ENCODE results near the gene NRG2. TPM values are rescaled to one million over a fixed set of nuclear protein-coding genes. Genes with fewer than 3 reads are reported as not detected.

NRG2 gene
- total RNA-seq, 4 donors from 2014 or later: 2.5 to 21.2 (median 4.5) TPM; not detected in 1

- no peak for DNase-seq
- Histone ChIP-seq H3K4me1 (no peaks in the 10 kb centered on the region), H3K9me3 (no peaks in the 10 kb centered on the region), H3K27ac (no peak overlapping the region), H3K4me3 (no peak overlapping the region), H3K27me3 (no peaks in the 10 kb centered on the region), H3K36me3 (no peaks in the 10 kb centered on the region)
- intact Hi-C loops (cut with DNase I; ENCODE audit: low total_unique reads): no loop called here
- no peak for TF ChIP-seq CTCF (IDR thresholded peaks at IDR 0.05)
- TF ChIP-seq POLR2A (IDR thresholded peaks at IDR 0.05): no peak
Measured at GRCh38 chr5:139836469-139837208, 206.5 kb downstream of the NRG2 start.

GRCh38 chr5:139835656-139836055 is 207.4 kb downstream of the NRG2 start:
- DNase-seq: no peak
- TF ChIP-seq CTCF (IDR thresholded peaks at IDR 0.05) (no peak), POLR2A (IDR thresholded peaks at IDR 0.05) (no peak)
- no peaks in the 10 kb centered on the region for H3K36me3 ChIP-seq
- H3K27ac ChIP-seq: no peak overlapping the region
- H3K27me3 ChIP-seq: no peaks in the 10 kb centered on the region
- H3K4me3 ChIP-seq: no peak overlapping the region
- no peaks in the 10 kb centered on the region for H3K9me3 ChIP-seq
- intact Hi-C loops (cut with DNase I; ENCODE audit: low total_unique reads): no loop called here
- H3K4me1 ChIP-seq: no peaks in the 10 kb centered on the region

GRCh38 chr5:139833525-139833924 is 209.6 kb downstream of the NRG2 start:
- TF ChIP-seq POLR2A (IDR thresholded peaks at IDR 0.05): no peak
- TF ChIP-seq CTCF (IDR thresholded peaks at IDR 0.05): no peak
- Histone ChIP-seq H3K27ac (no peak overlapping the region), H3K9me3 (no peaks in the 10 kb centered on the region), H3K4me1 (no peaks in the 10 kb centered on the region), H3K27me3 (no peaks in the 10 kb centered on the region), H3K4me3 (no peak overlapping the region), H3K36me3 (no peaks in the 10 kb centered on the region)
- no peak for DNase-seq
- intact Hi-C loops (cut with DNase I; ENCODE audit: low total_unique reads): no loop called here

- no peak for TF ChIP-seq POLR2A (IDR thresholded peaks at IDR 0.05)
- no peak for TF ChIP-seq CTCF (IDR thresholded peaks at IDR 0.05)
- intact Hi-C loops (cut with DNase I; ENCODE audit: low total_unique reads): no loop called here
- H3K27me3 ChIP-seq: no peaks in the 10 kb centered on the region
- H3K4me1 ChIP-seq: no peaks in the 10 kb centered on the region
- no peak overlapping the region for H3K27ac ChIP-seq
- no peaks in the 10 kb centered on the region for H3K36me3 ChIP-seq
- DNase-seq: no peak
- H3K9me3 ChIP-seq: no peaks in the 10 kb centered on the region
- H3K4me3 ChIP-seq: no peak overlapping the region
Measured at GRCh38 chr5:139831624-139832023, 211.5 kb downstream of the NRG2 start.

GRCh38 chr5:139829471-139829870 is 213.6 kb downstream of the NRG2 start:
- intact Hi-C loops (cut with DNase I; ENCODE audit: low total_unique reads): no loop called here
- Histone ChIP-seq H3K27ac (no peak overlapping the region), H3K27me3 (no peaks in the 10 kb centered on the region), H3K9me3 (no peaks in the 10 kb centered on the region), H3K4me3 (no peak overlapping the region), H3K4me1 (no peaks in the 10 kb centered on the region), H3K36me3 (no peaks in the 10 kb centered on the region)
- no peak for DNase-seq
- TF ChIP-seq POLR2A (IDR thresholded peaks at IDR 0.05) (no peak), CTCF (IDR thresholded peaks at IDR 0.05) (no peak)

Data from uterus (tissue), 4 donors.